OCI-LY7 (cell line): Measurements from ENCODE around the gene KHDRBS2.

Experiments used
- EZH2phosphoT487 ChIP-seq: fragments of 200-600 bp; sonication (generic); IDR thresholded peaks from 2 replicates; pipeline ENCODE4 v1.6.1; 2018; ENCODE audit warnings: low read depth, borderline replicate concordance, mild to moderate bottlenecking, mixed run types, antibody characterized with exemption, low read length, moderate library complexity, mixed read lengths
- TF ChIP-seq, protein P1 (sequence below): fragments of 200-600 bp; sonication (generic); conservative IDR thresholded peaks from 2 replicates; pipeline ENCODE4 v1.5.1; 2014; ENCODE audit warnings: mild to moderate bottlenecking, antibody characterized with exemption, low read length, moderate library complexity, mixed read lengths

DNA sequence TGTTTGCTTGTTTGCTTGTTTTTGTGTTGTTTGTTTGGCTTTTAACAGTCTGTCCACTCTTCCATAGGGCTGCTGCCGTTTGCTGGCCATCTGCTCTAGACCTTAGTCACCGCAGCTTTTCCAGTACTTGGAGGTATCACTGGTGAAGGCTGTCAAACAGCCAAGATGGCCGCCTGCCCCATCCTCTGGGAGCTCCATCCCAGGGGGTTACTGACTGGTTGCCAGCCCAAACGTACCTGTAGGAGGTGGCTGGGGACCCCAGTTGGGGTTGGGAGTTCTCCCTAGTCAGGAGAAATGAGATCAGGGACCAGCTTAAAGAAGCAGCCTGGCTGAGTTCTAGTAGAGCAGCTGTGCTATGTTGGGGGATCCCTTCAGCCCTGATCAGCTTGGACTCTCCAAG, 418.4 kb downstream of the KHDRBS2 start:
- TF ChIP-seq, protein P1, sequence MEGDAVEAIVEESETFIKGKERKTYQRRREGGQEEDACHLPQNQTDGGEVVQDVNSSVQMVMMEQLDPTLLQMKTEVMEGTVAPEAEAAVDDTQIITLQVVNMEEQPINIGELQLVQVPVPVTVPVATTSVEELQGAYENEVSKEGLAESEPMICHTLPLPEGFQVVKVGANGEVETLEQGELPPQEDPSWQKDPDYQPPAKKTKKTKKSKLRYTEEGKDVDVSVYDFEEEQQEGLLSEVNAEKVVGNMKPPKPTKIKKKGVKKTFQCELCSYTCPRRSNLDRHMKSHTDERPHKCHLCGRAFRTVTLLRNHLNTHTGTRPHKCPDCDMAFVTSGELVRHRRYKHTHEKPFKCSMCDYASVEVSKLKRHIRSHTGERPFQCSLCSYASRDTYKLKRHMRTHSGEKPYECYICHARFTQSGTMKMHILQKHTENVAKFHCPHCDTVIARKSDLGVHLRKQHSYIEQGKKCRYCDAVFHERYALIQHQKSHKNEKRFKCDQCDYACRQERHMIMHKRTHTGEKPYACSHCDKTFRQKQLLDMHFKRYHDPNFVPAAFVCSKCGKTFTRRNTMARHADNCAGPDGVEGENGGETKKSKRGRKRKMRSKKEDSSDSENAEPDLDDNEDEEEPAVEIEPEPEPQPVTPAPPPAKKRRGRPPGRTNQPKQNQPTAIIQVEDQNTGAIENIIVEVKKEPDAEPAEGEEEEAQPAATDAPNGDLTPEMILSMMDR: no peak
- TF ChIP-seq EZH2phosphoT487: no peak
